Fibroblast of peridontal ligament (primary cell): ENCODE data around the gene HSD17B3.
A peak's percentile ranks its signal among the peaks of the same experiment; 100 is the strongest.
"Not testable (repeated sequence)": the region's sequence is repeated elsewhere in the genome, so short reads cannot be mapped to it uniquely, and the experiment has no call there.

Experiments
- DNase-seq: peaks from one replicate; pipeline ENCODE4 v3.0.0-alpha.2; 2010; ENCODE audit errors: extremely low read depth

The HSD17B3 gene

GRCh38 chr9:96302021-96302420 is at the start of gene HSD17B3:
Gene HSD17B3, minus strand, starts transcription at chr9:96302176. Its CDS starts 72 bp downstream, at chr9:96302104.
- no peak for DNase-seq

DNA sequence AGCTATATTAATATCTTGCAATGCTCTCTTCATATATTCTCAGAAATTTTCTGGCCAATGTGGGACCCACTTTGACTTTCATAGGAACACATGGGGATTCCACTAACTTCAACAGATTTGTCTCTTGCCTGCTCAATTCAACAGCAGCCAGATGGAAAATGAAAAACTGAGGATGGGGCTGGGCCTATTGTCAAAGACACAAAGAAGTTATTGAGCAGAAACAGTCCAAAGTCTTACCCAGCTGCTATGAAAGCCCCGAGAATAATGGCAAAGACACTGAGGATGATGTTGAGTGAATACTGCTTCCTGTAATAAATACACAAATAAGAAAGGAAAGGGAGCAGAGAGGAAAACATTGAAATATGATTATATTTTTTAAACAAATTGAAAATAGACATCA is 48.9 kb upstream of the HSD17B3 start:
- DNase-seq: no peak

DNA sequence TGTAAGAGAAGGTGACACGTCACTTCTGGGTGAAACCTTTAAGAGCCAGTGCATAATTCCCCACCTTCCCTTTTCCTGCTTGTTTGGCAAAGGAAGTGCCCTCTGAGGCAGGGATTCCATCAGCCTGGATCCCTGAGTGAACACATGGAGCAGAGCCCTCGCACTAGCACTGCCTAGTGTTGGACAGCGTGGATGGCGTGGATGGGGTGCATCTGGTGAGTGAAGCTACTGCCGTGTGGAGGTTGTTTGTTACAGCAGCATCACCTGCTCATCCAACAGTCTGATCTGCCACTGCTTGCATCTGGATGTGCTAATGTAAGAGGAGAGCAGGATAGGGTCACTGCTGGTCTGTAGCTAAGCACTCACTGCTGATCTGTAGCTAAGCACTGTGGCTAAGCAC is 46.3 kb upstream of the HSD17B3 start:
- DNase-seq: no peak

DNA sequence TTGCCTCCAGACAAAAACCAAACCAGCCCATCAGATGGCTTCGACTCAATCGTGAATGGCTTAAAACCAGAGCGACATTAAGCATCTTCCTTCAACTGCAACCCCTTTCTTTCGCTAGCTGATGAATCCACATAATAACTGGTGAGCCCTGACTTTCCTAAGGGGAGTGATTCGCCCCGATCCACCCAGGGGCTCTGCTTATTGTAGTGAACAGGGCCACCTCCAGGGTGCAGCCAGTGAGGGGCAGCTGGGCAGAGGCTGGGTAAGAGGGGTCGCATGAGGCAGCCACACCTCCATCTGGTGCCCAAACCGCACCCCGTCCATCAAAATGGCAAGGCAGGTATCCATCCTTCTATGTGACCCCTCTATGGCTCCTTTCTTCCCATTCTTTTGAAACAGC is 43.6 kb upstream of the HSD17B3 start:
- DNase-seq: no peak

DNA sequence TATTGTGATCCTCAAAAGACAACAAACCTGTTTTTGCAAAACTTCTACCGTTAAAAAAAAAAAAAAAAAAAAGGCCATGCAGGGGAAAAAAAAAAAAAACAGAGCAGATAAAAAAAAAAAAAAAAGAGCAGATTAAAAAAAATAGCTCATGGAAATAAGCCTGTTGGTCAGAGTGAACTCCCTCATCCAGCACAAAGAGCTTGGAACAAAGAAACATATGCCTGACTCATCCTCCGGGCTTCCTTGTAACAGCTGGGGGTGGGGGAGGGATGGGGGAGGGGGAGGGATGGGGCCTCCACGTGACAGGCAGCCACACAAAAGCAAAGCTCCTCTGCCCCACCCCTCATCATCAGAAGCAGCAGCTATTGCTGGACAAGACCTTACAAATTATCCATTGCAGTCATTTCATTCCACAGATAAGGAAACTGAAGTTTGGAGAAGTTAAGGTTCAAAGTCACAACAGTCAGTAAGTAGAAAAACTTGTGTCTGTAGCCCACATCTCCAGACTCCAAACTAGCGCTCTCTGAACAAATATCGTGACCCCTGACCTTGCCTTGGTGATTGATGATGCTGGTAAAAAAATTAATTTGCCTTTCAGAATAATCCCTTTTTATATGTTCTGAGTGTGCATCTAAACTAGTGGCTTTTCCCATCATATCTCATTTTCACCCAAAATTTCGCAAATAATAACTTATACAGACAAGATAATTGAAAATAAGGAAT is 42.6 kb upstream of the HSD17B3 start:
- DNase-seq: peak; percentile 97

- DNase-seq: peak; percentile 52
Measured at GRCh38 chr9:96343515-96344360, 41.8 kb upstream of the HSD17B3 start.

DNA sequence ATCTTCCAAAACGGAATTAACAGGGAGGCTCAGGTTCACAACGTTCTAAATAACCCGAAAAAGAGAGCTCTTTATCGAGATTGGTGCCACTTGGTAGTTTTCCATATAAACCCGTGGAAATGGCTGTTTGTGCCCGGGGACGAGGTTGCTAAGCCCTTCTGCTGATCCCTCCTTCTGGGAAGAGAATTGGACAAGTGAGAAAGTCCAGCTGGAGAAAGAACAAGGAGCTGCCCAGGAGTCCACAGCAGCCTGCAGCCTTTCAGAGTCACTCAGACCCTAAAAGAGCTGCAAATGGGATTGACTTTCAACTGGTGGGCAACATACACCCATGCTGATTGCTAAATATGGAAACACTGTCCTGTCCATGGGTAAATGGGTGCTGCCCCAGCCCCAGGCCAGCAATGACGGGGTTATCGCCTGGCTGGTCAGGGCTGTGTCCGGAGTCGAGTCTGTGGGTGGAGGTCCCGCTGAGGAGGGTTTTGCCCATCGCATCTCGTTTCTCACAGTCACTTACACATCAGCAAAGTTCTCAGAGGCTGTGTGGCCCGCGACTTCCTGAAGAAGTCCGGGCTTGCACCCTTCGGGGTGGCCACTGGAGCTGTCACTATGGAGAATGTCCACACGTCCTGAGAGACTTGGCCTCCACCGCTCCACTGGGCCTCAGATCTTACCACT is 40.7 kb upstream of the HSD17B3 start:
- DNase-seq: no peak

- DNase-seq: no peak
Measured at GRCh38 chr9:96340707-96341106, 38.7 kb upstream of the HSD17B3 start.

- DNase-seq: no peak
Measured at GRCh38 chr9:96338299-96338698, 36.3 kb upstream of the HSD17B3 start.

GRCh38 chr9:96333958-96334357 is 32.0 kb upstream of the HSD17B3 start:
- no peak for DNase-seq

DNA sequence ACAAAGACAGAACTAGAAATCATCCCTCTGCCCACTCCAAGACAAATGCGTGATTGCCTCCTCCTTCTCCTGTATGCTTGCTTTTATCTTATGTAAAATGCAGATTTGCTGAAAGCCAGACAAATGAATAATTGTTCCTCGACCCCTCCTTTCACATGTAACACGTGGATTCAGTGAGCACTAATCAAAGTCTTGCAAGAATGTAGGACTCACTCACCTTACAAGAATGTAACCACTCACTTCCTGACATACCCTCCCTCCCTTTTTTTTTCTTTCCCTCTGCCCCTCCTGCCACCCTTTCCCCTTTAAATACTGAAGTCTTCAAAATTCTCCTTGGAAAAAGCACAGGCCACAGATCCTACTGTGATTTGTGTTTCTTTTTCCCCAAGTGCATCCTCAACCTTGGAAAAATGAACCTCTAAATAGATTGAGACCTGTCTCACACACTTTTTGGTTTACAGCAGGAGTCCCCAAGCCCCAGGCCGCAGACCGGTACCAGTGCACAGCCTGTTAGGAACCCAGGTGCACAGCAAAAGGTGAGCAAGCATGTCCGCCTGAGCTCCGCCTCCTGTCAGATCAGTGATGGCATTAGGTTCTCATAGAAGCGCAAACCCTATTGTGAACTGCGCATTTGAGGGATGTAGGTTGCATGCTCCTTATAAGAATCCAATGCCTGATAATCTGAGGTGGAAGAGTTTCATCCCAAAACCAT is 29.4 kb upstream of the HSD17B3 start:
- no peak for DNase-seq

GRCh38 chr9:96327694-96328352 is 25.8 kb upstream of the HSD17B3 start:
- peak; percentile 82 for DNase-seq

DNA sequence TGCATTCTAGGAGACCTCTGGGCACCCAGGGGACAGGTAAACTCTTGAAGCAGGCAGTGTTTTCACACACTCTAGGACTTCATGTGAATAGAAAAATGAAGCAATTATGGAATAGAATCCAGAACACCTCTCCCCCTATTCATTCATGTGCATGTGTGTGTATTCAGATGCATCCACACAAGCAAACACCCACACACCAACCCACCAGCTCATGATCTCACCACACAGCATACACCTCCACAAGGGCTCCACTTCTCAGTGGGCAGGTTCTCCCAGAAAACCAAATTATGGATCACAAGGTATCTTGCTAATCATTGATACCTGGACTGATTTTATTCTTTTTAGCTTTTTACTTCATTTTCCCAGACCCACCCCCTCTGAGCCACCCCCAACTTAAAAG is 21.2 kb upstream of the HSD17B3 start:
- DNase-seq: no peak

- not testable (repeated sequence) for DNase-seq
Measured at GRCh38 chr9:96322736-96323135, 20.8 kb upstream of the HSD17B3 start.

GRCh38 chr9:96322210-96322609 is 20.2 kb upstream of the HSD17B3 start:
- not testable (repeated sequence) for DNase-seq

DNA sequence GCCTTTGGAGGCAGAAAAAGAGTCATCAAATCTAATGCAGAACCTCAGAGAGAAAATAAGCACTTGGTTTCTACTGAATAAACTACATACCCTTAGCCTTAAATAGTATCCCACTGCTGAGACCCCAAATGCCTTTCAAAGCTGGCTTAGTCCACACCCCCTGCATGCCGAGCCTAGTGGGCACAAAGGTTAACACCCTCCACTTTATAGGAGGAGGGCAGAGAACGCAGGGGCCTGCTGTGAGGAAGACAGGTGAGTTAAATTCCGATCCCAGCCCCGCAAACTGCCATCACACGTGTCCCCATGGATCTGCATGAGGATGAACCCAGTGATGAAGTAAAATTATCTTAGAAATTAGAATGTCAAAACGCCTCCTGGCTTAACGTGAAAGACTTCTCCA is 19.5 kb upstream of the HSD17B3 start:
- no peak for DNase-seq

DNA sequence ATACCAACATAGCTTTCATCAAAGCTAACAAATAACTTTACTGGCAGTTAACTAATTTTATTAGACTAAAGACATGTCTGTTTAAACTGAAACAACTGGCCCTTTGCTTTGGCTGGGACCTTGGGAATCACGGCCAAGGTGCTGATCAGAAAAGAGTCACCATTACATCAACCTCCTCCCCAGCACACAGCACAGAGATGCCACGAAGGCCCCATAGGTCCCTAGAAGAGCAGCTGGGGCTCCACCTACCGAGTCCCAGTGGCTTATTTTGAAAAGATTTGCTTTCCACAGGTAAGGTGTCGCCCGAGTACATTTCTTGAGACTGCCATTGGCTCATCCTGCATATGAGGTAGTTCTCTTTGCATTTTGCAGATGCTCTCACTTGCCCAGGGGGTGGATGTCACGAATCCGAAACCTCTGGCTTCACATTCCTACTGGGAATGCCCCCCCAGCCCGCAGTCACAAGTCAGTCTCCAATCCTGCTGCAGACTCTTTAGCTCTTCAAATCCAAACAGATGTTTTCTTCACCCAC is 18.8 kb upstream of the HSD17B3 start:
- DNase-seq: no peak

DNA sequence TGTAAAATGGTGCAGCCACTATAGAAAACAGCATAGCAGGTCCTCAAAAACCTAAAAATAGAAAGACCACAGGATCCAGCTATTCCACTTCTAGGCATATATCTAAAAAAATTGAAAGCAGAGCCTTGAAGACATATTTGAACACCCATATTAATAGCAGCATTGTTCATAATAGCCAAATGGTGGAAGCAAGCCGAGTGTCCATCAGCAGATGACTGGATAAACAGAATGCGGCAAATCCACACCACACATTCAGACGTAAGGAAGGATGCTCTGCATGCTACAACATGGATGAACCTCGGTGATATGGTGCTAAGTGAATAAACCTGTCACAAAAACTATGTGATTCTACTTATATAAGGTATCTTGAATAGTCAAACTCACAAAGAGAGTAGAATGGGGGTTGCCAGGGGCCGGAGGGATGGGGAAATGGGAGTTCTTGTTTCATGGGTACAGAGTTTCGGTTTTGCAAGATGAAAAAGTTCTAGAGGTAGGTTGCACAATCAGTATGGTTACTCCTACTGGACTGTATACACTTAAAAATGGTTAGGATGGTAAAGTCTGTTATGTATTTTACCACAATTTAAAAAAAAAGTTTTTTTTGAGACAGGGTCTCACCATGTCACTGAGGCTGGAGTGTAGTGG is 17.1 kb upstream of the HSD17B3 start:
- no peak for DNase-seq

GRCh38 chr9:96317335-96317980 is 15.5 kb upstream of the HSD17B3 start:
- peak; percentile 80 for DNase-seq

DNA sequence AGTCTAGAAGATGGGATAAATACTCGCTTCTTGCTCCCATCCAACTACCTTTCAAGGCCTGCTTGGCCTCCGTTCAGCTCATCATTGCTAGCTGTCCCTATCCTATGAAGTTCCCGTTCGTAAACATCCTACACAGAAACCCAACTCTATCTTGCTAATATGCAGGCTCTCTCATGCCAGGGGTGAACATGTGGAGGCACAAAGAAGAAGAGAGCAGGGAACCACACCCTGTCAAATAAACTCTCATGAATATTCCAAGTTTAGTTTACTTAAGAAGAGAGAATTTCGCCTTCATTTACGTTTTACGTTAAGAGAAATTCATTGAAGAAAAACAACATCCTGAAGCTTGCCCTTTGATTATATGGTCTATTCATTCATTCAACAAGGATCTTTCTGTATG is 7.9 kb upstream of the HSD17B3 start:
- DNase-seq: no peak
